SK-N-SH treated with all-trans-retinoic acid at 6 μM for 48 hours (cell line): ENCODE measurements around the gene GAREM1.

ENCODE experiments used
- ARNTL ChIP-seq: fragments of 450-650 bp; formaldehyde crosslinking; IDR thresholded peaks from 2 replicates; pipeline ENCODE4 v1.5.0; 2020; ENCODE audit warnings: low read depth, mild to moderate bottlenecking, moderate library complexity, borderline replicate concordance
- CSDC2 ChIP-seq: fragments of 250-450 bp; sonication (Bioruptor Pico); IDR thresholded peaks from 2 replicates; pipeline ENCODE4 v1.5.0; 2020; ENCODE audit warnings: mild to moderate bottlenecking, moderate library complexity
- TOX ChIP-seq: fragments of 250-450 bp; sonication (Bioruptor Pico); IDR thresholded peaks from 2 replicates; pipeline ENCODE4 v1.8.0; 2021; ENCODE audit warnings: mild to moderate bottlenecking, moderate library complexity, borderline replicate concordance
- ZNF70 ChIP-seq: fragments of 450-650 bp; formaldehyde crosslinking; IDR thresholded peaks from 2 replicates; pipeline ENCODE4 v1.5.0; 2020; ENCODE audit warnings: mild to moderate bottlenecking, moderate library complexity

DNA sequence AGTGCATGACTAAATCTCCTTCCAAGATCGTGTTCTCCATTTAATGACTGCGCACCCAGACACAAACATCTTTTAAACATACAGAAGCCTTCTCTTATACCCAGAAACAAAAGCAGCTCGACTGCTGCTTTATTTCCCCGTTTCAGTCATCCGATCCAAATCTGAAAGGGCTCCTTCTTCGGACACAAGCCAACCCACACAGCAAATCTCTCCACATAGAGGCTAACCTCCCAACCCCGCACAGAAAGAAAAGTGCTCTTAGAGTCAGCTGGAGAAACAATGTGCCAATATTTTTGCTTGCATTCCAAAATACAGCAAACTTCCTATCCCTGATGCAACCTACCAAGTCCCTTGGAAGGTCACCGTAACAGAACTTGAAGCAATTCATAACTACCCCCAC is 29.1 kb downstream of the GAREM1 start:
- TF ChIP-seq TOX (CRISPR knock-in tag) (no peak), ARNTL (CRISPR knock-in tag) (no peak), CSDC2 (CRISPR knock-in tag) (no peak), ZNF70 (CRISPR knock-in tag) (no peak)
